Measurements from ENCODE around the gene WWOX. TPM values are rescaled to one million over a fixed set of nuclear protein-coding genes. Genes with fewer than 3 reads are reported as not detected.

WWOX gene
- polyA plus RNA-seq, 1 donor from 2014 or later: 25.6 TPM

- Histone ChIP-seq H3K4me2 (ENCODE audit: low read length) (no peak overlapping the region), H3K27me3 (ENCODE audit: insufficient read depth, low read depth, low read length) (no peaks in the 10 kb centered on the region), H3K27ac (ENCODE audit: low read length) (no peak overlapping the region), H3K4me3 (ENCODE audit: low read length) (no peak overlapping the region), H3K36me3 (ENCODE audit: insufficient read depth, low read length) (no peaks in the 10 kb centered on the region), H3F3A (ENCODE audit: insufficient read depth, low read length, poor library complexity, severe bottlenecking) (no peaks in the 10 kb centered on the region), H3K9me3 (ENCODE audit: low read length) (no peaks in the 10 kb centered on the region), H3K9ac (ENCODE audit: low read length) (no peak overlapping the region), H4K20me1 (ENCODE audit: insufficient read depth) (no peaks in the 10 kb centered on the region), H3K79me2 (replicated peaks; ENCODE audit: insufficient read depth, low read length) (no peaks in the 10 kb centered on the region), H3K9me2 (ENCODE audit: insufficient read depth, low read length) (no peaks in the 10 kb centered on the region), H2AFZ (ENCODE audit: low read depth, low read length) (no peak overlapping the region)
- TF ChIP-seq POLR2AphosphoS5 (IDR thresholded peaks at IDR 0.05) (no peak), TAF1 (IDR thresholded peaks at IDR 0.05; ENCODE audit: low read depth) (no peak), EP300 (conservative IDR thresholded peaks at IDR 0.05; ENCODE audit: poor library complexity, severe bottlenecking) (no peak), SMC3 (conservative IDR thresholded peaks at IDR 0.05; ENCODE audit: poor library complexity) (no peak), RAD21 (conservative IDR thresholded peaks at IDR 0.05) (no peak), EZH2 (IDR thresholded peaks at IDR 0.05; ENCODE audit: borderline replicate concordance, insufficient read depth, low read length, poor library complexity, severe bottlenecking) (no peak), MXI1 (conservative IDR thresholded peaks at IDR 0.05; ENCODE audit: poor library complexity, severe bottlenecking) (no peak)
- TF ChIP-seq, protein P1, sequence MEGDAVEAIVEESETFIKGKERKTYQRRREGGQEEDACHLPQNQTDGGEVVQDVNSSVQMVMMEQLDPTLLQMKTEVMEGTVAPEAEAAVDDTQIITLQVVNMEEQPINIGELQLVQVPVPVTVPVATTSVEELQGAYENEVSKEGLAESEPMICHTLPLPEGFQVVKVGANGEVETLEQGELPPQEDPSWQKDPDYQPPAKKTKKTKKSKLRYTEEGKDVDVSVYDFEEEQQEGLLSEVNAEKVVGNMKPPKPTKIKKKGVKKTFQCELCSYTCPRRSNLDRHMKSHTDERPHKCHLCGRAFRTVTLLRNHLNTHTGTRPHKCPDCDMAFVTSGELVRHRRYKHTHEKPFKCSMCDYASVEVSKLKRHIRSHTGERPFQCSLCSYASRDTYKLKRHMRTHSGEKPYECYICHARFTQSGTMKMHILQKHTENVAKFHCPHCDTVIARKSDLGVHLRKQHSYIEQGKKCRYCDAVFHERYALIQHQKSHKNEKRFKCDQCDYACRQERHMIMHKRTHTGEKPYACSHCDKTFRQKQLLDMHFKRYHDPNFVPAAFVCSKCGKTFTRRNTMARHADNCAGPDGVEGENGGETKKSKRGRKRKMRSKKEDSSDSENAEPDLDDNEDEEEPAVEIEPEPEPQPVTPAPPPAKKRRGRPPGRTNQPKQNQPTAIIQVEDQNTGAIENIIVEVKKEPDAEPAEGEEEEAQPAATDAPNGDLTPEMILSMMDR (IDR thresholded peaks at IDR 0.05; ENCODE audit: poor library complexity, severe bottlenecking): no peak
- TF ChIP-seq, protein P2, sequence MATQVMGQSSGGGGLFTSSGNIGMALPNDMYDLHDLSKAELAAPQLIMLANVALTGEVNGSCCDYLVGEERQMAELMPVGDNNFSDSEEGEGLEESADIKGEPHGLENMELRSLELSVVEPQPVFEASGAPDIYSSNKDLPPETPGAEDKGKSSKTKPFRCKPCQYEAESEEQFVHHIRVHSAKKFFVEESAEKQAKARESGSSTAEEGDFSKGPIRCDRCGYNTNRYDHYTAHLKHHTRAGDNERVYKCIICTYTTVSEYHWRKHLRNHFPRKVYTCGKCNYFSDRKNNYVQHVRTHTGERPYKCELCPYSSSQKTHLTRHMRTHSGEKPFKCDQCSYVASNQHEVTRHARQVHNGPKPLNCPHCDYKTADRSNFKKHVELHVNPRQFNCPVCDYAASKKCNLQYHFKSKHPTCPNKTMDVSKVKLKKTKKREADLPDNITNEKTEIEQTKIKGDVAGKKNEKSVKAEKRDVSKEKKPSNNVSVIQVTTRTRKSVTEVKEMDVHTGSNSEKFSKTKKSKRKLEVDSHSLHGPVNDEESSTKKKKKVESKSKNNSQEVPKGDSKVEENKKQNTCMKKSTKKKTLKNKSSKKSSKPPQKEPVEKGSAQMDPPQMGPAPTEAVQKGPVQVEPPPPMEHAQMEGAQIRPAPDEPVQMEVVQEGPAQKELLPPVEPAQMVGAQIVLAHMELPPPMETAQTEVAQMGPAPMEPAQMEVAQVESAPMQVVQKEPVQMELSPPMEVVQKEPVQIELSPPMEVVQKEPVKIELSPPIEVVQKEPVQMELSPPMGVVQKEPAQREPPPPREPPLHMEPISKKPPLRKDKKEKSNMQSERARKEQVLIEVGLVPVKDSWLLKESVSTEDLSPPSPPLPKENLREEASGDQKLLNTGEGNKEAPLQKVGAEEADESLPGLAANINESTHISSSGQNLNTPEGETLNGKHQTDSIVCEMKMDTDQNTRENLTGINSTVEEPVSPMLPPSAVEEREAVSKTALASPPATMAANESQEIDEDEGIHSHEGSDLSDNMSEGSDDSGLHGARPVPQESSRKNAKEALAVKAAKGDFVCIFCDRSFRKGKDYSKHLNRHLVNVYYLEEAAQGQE (IDR thresholded peaks at IDR 0.05; ENCODE audit: borderline replicate concordance): no peak
Observed at GRCh38 chr16:78729687-78730086, 630.2 kb downstream of the WWOX start.

DNA sequence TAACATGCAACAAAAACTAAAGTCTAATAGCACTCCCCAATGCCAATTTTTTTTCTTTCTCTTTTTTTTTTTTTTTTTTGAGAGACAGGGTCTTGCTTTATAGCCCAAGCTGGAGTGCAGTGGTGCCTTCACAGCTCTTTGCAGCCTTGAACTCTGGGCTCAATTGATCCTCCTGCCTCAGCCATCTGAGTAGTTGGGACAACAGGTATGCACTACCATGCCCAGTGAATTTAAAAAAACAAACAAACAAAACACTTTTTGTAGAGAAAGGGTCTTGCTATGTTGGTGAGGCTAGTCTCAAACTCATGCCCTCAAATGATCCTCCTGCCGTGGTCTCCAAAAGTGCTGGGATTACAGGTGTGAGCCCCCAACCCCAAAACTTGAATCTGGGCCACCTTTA is 632.3 kb downstream of the WWOX start:
- H3K36me3 ChIP-seq (ENCODE audit: insufficient read depth, low read length): no peaks in the 10 kb centered on the region
- H3K27me3 ChIP-seq (ENCODE audit: insufficient read depth, low read depth, low read length): no peaks in the 10 kb centered on the region
- no peak overlapping the region for H2AFZ ChIP-seq (ENCODE audit: low read depth, low read length)
- TF ChIP-seq, protein P1 (IDR thresholded peaks at IDR 0.05; ENCODE audit: poor library complexity, severe bottlenecking): no peak
- TF ChIP-seq POLR2AphosphoS5 (IDR thresholded peaks at IDR 0.05): no peak
- H4K20me1 ChIP-seq (ENCODE audit: insufficient read depth): no peaks in the 10 kb centered on the region
- no peaks in the 10 kb centered on the region for H3K79me2 ChIP-seq (replicated peaks; ENCODE audit: insufficient read depth, low read length)
- H3K9me2 ChIP-seq (ENCODE audit: insufficient read depth, low read length): no peaks in the 10 kb centered on the region
- H3K9ac ChIP-seq (ENCODE audit: low read length): no peak overlapping the region
- H3K9me3 ChIP-seq (ENCODE audit: low read length): no peaks in the 10 kb centered on the region
- no peak overlapping the region for H3K4me2 ChIP-seq (ENCODE audit: low read length)
- no peak overlapping the region for H3K27ac ChIP-seq (ENCODE audit: low read length)
- no peaks in the 10 kb centered on the region for H3F3A ChIP-seq (ENCODE audit: insufficient read depth, low read length, poor library complexity, severe bottlenecking)
- no peak overlapping the region for H3K4me3 ChIP-seq (ENCODE audit: low read length)

Data from neural cell (in vitro differentiated cells).